Measurements from ENCODE around the gene PARM1.

PARM1 gene

DNA sequence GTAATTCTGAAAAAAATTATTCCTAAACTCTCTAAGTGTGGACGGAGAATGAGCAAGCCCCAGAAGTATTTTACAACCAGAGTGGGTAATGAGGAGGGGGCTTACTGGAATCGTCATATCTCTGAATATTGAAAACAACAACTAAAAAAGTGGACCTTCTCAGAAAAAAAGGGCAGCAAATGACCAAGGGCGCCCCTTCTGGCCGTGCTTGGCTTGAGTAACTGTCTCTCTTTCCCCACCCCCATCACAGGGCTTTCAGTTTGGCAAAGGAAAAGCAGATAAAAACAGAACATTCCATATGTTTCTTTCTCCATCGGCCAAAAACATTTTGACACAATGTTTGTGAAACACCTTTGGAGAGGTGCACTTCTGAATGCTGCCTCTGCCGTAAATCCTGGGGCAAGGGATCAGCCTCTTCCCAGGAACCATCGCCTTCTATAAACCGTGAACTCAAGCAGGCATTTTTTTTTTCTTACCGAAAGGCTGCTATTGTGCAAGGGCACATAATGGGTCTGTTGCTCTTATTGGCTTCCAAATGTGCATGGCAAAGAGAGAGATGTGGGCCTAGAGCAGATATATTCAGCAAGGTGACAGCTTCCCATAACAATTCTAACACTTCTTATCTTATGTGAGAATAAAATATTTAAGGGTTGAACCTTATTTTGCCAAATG, 115.4 kb downstream of the PARM1 start:
- H3K4me2 ChIP-seq = no peak overlapping the region
- no peaks in the 10 kb centered on the region for H3K36me3 ChIP-seq (ENCODE audit: insufficient read depth)
- H3K27me3 ChIP-seq (ENCODE audit: insufficient read depth, low read depth) = no peaks in the 10 kb centered on the region
- TF ChIP-seq, protein P1, sequence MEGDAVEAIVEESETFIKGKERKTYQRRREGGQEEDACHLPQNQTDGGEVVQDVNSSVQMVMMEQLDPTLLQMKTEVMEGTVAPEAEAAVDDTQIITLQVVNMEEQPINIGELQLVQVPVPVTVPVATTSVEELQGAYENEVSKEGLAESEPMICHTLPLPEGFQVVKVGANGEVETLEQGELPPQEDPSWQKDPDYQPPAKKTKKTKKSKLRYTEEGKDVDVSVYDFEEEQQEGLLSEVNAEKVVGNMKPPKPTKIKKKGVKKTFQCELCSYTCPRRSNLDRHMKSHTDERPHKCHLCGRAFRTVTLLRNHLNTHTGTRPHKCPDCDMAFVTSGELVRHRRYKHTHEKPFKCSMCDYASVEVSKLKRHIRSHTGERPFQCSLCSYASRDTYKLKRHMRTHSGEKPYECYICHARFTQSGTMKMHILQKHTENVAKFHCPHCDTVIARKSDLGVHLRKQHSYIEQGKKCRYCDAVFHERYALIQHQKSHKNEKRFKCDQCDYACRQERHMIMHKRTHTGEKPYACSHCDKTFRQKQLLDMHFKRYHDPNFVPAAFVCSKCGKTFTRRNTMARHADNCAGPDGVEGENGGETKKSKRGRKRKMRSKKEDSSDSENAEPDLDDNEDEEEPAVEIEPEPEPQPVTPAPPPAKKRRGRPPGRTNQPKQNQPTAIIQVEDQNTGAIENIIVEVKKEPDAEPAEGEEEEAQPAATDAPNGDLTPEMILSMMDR (conservative IDR thresholded peaks at IDR 0.05; ENCODE audit: low read depth, low read length) = peak; percentile 23; the same call in 1 of the 2 replicates
- no peak overlapping the region for H3K9ac ChIP-seq
- H3K4me3 ChIP-seq (IDR thresholded peaks at IDR 0.05; ENCODE audit: insufficient read depth, low read depth, low read length) = no peak overlapping the region
- no peaks in the 10 kb centered on the region for H3K79me2 ChIP-seq (ENCODE audit: insufficient read depth, low read depth)
- H3K27ac ChIP-seq = no peak overlapping the region
- H2AFZ ChIP-seq (ENCODE audit: low read depth) = no peak overlapping the region
- H4K20me1 ChIP-seq (ENCODE audit: insufficient read depth) = no peaks in the 10 kb centered on the region
- H3K4me1 ChIP-seq (ENCODE audit: low read depth, poor library complexity, severe bottlenecking) = no peaks in the 10 kb centered on the region

DNA sequence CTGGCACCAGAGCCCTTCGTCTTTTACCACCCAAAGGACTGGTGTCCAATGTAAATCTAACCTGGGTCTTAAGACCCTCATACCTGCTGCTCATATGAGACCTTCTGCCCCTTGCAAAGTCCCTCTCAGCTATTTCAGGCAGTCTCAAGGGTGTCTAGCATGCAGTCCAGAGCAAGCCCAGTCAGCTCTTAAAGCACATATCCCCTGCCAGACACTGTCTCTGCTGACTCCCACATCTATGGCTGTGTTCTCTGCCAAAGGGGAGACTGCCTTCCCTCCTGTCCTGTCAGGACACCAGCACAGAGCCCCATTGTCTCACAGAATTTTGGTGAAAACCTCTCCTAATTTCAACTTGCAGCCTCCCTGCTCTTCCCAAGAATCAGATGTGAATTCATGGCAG, 118.5 kb downstream of the PARM1 start:
- H3K27me3 ChIP-seq (ENCODE audit: insufficient read depth, low read depth) = no peaks in the 10 kb centered on the region
- H3K36me3 ChIP-seq (ENCODE audit: insufficient read depth) = no peaks in the 10 kb centered on the region
- no peak overlapping the region for H3K9ac ChIP-seq
- no peak overlapping the region for H3K4me3 ChIP-seq (IDR thresholded peaks at IDR 0.05; ENCODE audit: insufficient read depth, low read depth, low read length)
- no peaks in the 10 kb centered on the region for H3K4me1 ChIP-seq (ENCODE audit: low read depth, poor library complexity, severe bottlenecking)
- no peaks in the 10 kb centered on the region for H4K20me1 ChIP-seq (ENCODE audit: insufficient read depth)
- no peaks in the 10 kb centered on the region for H3K79me2 ChIP-seq (ENCODE audit: insufficient read depth, low read depth)
- TF ChIP-seq, protein P1 (conservative IDR thresholded peaks at IDR 0.05; ENCODE audit: low read depth, low read length) = no peak
- H3K4me2 ChIP-seq = no peak overlapping the region
- H2AFZ ChIP-seq (ENCODE audit: low read depth) = no peak overlapping the region
- H3K27ac ChIP-seq = no peak overlapping the region

DNA sequence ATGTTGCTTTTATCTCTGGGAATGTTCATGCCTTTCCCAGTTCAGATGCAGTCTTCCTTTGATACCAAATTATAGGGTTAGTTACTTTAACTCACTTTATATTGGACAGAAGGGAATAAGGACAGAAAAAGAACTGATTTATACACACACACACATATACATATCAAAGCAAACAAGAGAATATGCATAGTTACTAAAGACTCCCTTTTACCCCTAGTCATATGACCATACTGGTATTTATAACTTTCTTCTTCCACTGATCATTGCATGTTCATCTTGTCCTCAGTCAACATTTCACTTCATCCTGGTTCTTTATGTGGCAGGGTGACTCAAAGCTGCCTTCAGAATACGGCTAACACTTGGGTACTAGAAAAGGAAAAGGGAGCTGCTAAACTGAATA, 120.4 kb downstream of the PARM1 start:
- Histone ChIP-seq H3K9ac (no peak overlapping the region), H3K27ac (no peak overlapping the region), H3K4me2 (no peak overlapping the region), H3K4me1 (ENCODE audit: low read depth, poor library complexity, severe bottlenecking) (no peaks in the 10 kb centered on the region), H3K4me3 (IDR thresholded peaks at IDR 0.05; ENCODE audit: insufficient read depth, low read depth, low read length) (no peak overlapping the region), H3K27me3 (ENCODE audit: insufficient read depth, low read depth) (no peaks in the 10 kb centered on the region), H4K20me1 (ENCODE audit: insufficient read depth) (no peaks in the 10 kb centered on the region), H3K79me2 (ENCODE audit: insufficient read depth, low read depth) (no peaks in the 10 kb centered on the region), H3K36me3 (ENCODE audit: insufficient read depth) (no peaks in the 10 kb centered on the region), H2AFZ (ENCODE audit: low read depth) (no peak overlapping the region)
- TF ChIP-seq, protein P1 (conservative IDR thresholded peaks at IDR 0.05; ENCODE audit: low read depth, low read length) = no peak

DNA sequence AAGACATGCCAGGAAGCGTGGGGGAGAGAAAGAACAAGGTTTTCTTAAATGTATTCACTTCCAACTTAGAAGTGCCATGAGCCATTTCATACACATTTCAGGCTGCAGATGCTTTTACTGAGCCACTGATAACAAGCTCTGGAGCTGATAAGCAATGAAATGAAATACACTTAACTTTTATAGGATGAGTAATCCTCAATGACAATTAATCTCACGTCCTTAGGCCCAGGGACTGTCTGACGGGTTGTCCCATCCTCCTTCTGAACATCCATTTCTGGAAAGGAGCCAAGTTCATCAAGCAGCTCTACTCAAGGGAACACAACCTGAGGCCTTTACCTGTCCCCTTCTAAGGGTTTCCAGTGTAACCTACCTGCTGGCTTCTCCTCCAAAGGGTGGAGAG, 121.2 kb downstream of the PARM1 start:
- no peak overlapping the region for H2AFZ ChIP-seq (ENCODE audit: low read depth)
- no peak overlapping the region for H3K27ac ChIP-seq
- no peaks in the 10 kb centered on the region for H3K4me1 ChIP-seq (ENCODE audit: low read depth, poor library complexity, severe bottlenecking)
- H3K4me3 ChIP-seq (IDR thresholded peaks at IDR 0.05; ENCODE audit: insufficient read depth, low read depth, low read length) = no peak overlapping the region
- no peaks in the 10 kb centered on the region for H3K79me2 ChIP-seq (ENCODE audit: insufficient read depth, low read depth)
- H3K9ac ChIP-seq = no peak overlapping the region
- H3K4me2 ChIP-seq = no peak overlapping the region
- no peaks in the 10 kb centered on the region for H3K36me3 ChIP-seq (ENCODE audit: insufficient read depth)
- TF ChIP-seq, protein P1 (conservative IDR thresholded peaks at IDR 0.05; ENCODE audit: low read depth, low read length) = no peak
- no peaks in the 10 kb centered on the region for H3K27me3 ChIP-seq (ENCODE audit: insufficient read depth, low read depth)
- H4K20me1 ChIP-seq (ENCODE audit: insufficient read depth) = no peaks in the 10 kb centered on the region

All from KMS-11 (cell line).